Liver (tissue), 9 donors: ENCODE measurements around the gene GUCY1A2. TPM values are rescaled to one million over a fixed set of nuclear protein-coding genes. Genes with fewer than 3 reads are reported as not detected.

Experiments
- DNase-seq: peaks from one replicate; pipeline ENCODE4 v3.0.0-alpha.2; 2017; ENCODE audit warnings: low spot score
- H3K27ac ChIP-seq, 2 donors: one replicate each; pipeline ENCODE4 v1.7.0; 2013; ENCODE audit warnings: inconsistent platforms in 2 of 2, low read length in 2 of 2, control low read depth in 1 of 2, low read depth in 1 of 2, mild to moderate bottlenecking in 1 of 2
- H3K27me3 ChIP-seq, 4 donors: one replicate each; pipeline versions ENCODE4 v1.6.1 to v1.7.0; 2013; ENCODE audit warnings: low read length in 3 of 4, inconsistent platforms in 1 of 4, mild to moderate bottlenecking in 1 of 4, moderate library complexity in 1 of 4; ENCODE audit not compliant: control insufficient read depth in 4 of 4, insufficient read depth in 4 of 4
- H3K36me3 ChIP-seq, 4 donors: one replicate each; pipeline versions ENCODE4 v1.6.1 to v1.7.0; 2013; ENCODE audit warnings: low read length in 3 of 4, mild to moderate bottlenecking in 3 of 4, low read depth in 1 of 4, moderate library complexity in 1 of 4; ENCODE audit not compliant: control insufficient read depth in 4 of 4, insufficient read depth in 3 of 4
- H3K4me1 ChIP-seq, 4 donors: one replicate each; pipeline versions ENCODE4 v1.6.1 to v1.7.0; 2013; ENCODE audit warnings: low read length in 3 of 4, mild to moderate bottlenecking in 3 of 4, moderate library complexity in 1 of 4; ENCODE audit not compliant: control insufficient read depth in 4 of 4, insufficient read depth in 4 of 4
- H3K4me3 ChIP-seq, 3 donors: one replicate each; pipeline versions ENCODE4 v1.6.1 to v1.7.0; 2013; ENCODE audit warnings: low read length in 3 of 3, control low read depth in 1 of 3, low read depth in 1 of 3, mild to moderate bottlenecking in 1 of 3
- H3K9ac ChIP-seq, 2 donors: one replicate each; pipeline ENCODE4 v1.7.0; 2013; ENCODE audit warnings: low read length in 2 of 2, mild to moderate bottlenecking in 2 of 2, moderate library complexity in 2 of 2, control low read depth in 1 of 2, low read depth in 1 of 2
- H3K9me3 ChIP-seq, 4 donors: one replicate each; pipeline versions ENCODE4 v1.6.1 to v1.7.0; 2013; ENCODE audit warnings: low read length in 3 of 4; ENCODE audit not compliant: control insufficient read depth in 4 of 4
- ATF3 ChIP-seq: IDR thresholded peaks from 2 replicates; pipeline ENCODE4 v1.6.1; 2016; ENCODE audit warnings: antibody characterized with exemption
- EGR1 ChIP-seq, 2 donors: IDR thresholded peaks; 2 replicates each; pipeline ENCODE4 v1.6.1; 2016 to 2018; ENCODE audit warnings: antibody characterized with exemption in 2 of 2, low read depth in 2 of 2
- FOXA2 ChIP-seq: IDR thresholded peaks from 2 replicates; pipeline ENCODE4 v1.6.1; 2016; ENCODE audit warnings: antibody characterized with exemption
- GABPA ChIP-seq, 2 donors: IDR thresholded peaks in 1 of 2; conservative IDR thresholded peaks in 1 of 2; 2 replicates each; pipeline ENCODE4 v1.6.1; 2016; ENCODE audit warnings: antibody characterized with exemption in 2 of 2, mild to moderate bottlenecking in 1 of 2, moderate library complexity in 1 of 2
- HNF4A ChIP-seq, 2 donors: conservative IDR thresholded peaks; 2 replicates each; pipeline ENCODE4 v1.6.1; 2016; ENCODE audit warnings: antibody characterized with exemption in 2 of 2, mild to moderate bottlenecking in 2 of 2
- HNF4G ChIP-seq: IDR thresholded peaks from 2 replicates; pipeline ENCODE4 v1.6.1; 2016; ENCODE audit warnings: antibody characterized with exemption
- JUND ChIP-seq, 2 donors: IDR thresholded peaks; 2 replicates each; pipeline ENCODE4 v1.6.1; 2016; ENCODE audit warnings: antibody characterized with exemption in 2 of 2
- NR2F2 ChIP-seq: IDR thresholded peaks from 2 replicates; pipeline ENCODE4 v1.6.1; 2016; ENCODE audit warnings: antibody characterized with exemption
- RAD21 ChIP-seq, 2 donors: IDR thresholded peaks; 2 replicates each; pipeline ENCODE4 v1.6.1; 2016; ENCODE audit warnings: antibody characterized with exemption in 2 of 2, mild to moderate bottlenecking in 2 of 2
- RXRA ChIP-seq, 2 donors: IDR thresholded peaks; 2 replicates each; pipeline ENCODE4 v1.6.1; 2017 to 2018; ENCODE audit warnings: antibody characterized with exemption in 2 of 2, mild to moderate bottlenecking in 1 of 2
- SP1 ChIP-seq: IDR thresholded peaks from 2 replicates; pipeline ENCODE4 v1.6.1; 2018; ENCODE audit warnings: antibody characterized with exemption, mild to moderate bottlenecking
- TAF1 ChIP-seq: conservative IDR thresholded peaks from 2 replicates; pipeline ENCODE4 v1.6.1; 2016; ENCODE audit warnings: antibody characterized with exemption, mild to moderate bottlenecking
- YY1 ChIP-seq: IDR thresholded peaks from 2 replicates; pipeline ENCODE4 v1.6.1; 2016; ENCODE audit warnings: antibody characterized with exemption, mild to moderate bottlenecking
- ZBTB33 ChIP-seq: IDR thresholded peaks from 2 replicates; pipeline ENCODE4 v1.6.1; 2016; ENCODE audit warnings: antibody characterized with exemption
- WGBS: extraction: QIAGEN DNeasy Blood & Tissue Kit; methylation state at CpG from one replicate; pipeline ENCODE4 v1.1.7; 2013; 5-methylcytosine and 5-hydroxymethylcytosine counted together
- polyA plus RNA-seq, 2 donors: library from polyadenylated mRNA; stranded (reverse) in 1 of 2; unstranded in 1 of 2; fragments of 200-250 nt in 1 of 2; fragments of >200 nt in 1 of 2; fragmentation: Nextera tagmentation in 1 of 2; extraction: Ambion mirVana in 1 of 2; gene quantifications; one replicate each; pipeline versions ENCODE4 v1.2.1 to v1.2.3, GENCODE V29; 2013 to 2015
- total RNA-seq, 2 donors: library from RNA; depleted of rRNA; stranded (reverse); fragments of >200 nt; gene quantifications; one replicate each; pipeline ENCODE4 v1.2.3, GENCODE V29; 2014
- TF ChIP-seq, protein P1 (sequence below): IDR thresholded peaks from 2 replicates; pipeline ENCODE4 v1.6.1; 2016; ENCODE audit warnings: antibody characterized with exemption
- TF ChIP-seq, protein P2 (sequence below): fragments of 150-350 bp; IDR thresholded peaks from 2 replicates; pipeline ENCODE4 v1.5.1; 2017; ENCODE audit warnings: improper control_type of control experiment, low read depth, low read length; ENCODE audit not compliant: missing input control
- TF ChIP-seq, protein P3 (sequence below): IDR thresholded peaks from 2 replicates; pipeline ENCODE4 v1.6.1; 2016; ENCODE audit warnings: antibody characterized with exemption, mild to moderate bottlenecking
- donor health status: healthy.
- donor health status: healthy.
- donor health status: healthy.
- donor health status: healthy.
- donor health status: healthy.

Gene GUCY1A2
- total and polyA plus RNA-seq, 4 donors = 0.55 to 4.4 (median 1.7) TPM

- 76% methylated on average over 5 of the region's 5 CpGs for WGBS
- H3K4me1 ChIP-seq = no peaks in the 10 kb centered on the region
- peak overlapping the region in 1 of 3 donors; percentile 5 for H3K4me3 ChIP-seq
- TF ChIP-seq GABPA (IDR thresholded peaks at IDR 0.05 in 1 of 2, conservative IDR thresholded peaks at IDR 0.05 in 1 of 2) = no peak
- no peak for TF ChIP-seq NR2F2
- TF ChIP-seq JUND (IDR thresholded peaks at IDR 0.05) = no peak
- TF ChIP-seq, protein P1, sequence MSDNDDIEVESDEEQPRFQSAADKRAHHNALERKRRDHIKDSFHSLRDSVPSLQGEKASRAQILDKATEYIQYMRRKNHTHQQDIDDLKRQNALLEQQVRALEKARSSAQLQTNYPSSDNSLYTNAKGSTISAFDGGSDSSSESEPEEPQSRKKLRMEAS = no peak
- TF ChIP-seq, protein P2, sequence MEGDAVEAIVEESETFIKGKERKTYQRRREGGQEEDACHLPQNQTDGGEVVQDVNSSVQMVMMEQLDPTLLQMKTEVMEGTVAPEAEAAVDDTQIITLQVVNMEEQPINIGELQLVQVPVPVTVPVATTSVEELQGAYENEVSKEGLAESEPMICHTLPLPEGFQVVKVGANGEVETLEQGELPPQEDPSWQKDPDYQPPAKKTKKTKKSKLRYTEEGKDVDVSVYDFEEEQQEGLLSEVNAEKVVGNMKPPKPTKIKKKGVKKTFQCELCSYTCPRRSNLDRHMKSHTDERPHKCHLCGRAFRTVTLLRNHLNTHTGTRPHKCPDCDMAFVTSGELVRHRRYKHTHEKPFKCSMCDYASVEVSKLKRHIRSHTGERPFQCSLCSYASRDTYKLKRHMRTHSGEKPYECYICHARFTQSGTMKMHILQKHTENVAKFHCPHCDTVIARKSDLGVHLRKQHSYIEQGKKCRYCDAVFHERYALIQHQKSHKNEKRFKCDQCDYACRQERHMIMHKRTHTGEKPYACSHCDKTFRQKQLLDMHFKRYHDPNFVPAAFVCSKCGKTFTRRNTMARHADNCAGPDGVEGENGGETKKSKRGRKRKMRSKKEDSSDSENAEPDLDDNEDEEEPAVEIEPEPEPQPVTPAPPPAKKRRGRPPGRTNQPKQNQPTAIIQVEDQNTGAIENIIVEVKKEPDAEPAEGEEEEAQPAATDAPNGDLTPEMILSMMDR = no peak
- TF ChIP-seq YY1 = no peak
- no peak for TF ChIP-seq RAD21 (IDR thresholded peaks at IDR 0.05)
- TF ChIP-seq ZBTB33 = no peak
- no peak for TF ChIP-seq RXRA (IDR thresholded peaks at IDR 0.05)
- no peaks in the 10 kb centered on the region for H3K36me3 ChIP-seq
- H3K9me3 ChIP-seq = peaks cover 5 to 11% (median 7%) of the 10 kb centered on the region in 4 donors
- H3K27me3 ChIP-seq = no peaks in the 10 kb centered on the region
- H3K27ac ChIP-seq = no peak overlapping the region
- no peak overlapping the region for H3K9ac ChIP-seq
- DNase-seq = no peak
These were observed 31.8 kb upstream of the GUCY1A2 start for GRCh38 chr11:107050121-107050520.

- Histone ChIP-seq H3K4me3 (no peak overlapping the region), H3K36me3 (no peaks in the 10 kb centered on the region), H3K27me3 (no peaks in the 10 kb centered on the region), H3K9me3 (peaks cover 0 to 7% (median 0%) of the 10 kb centered on the region in 4 donors), H3K9ac (no peak overlapping the region), H3K27ac (no peak overlapping the region), H3K4me1 (no peaks in the 10 kb centered on the region)
- no peak for TF ChIP-seq JUND (IDR thresholded peaks at IDR 0.05)
- TF ChIP-seq RXRA (IDR thresholded peaks at IDR 0.05) = no peak
- no peak for TF ChIP-seq HNF4G
- TF ChIP-seq, protein P1 = no peak
- no peak for TF ChIP-seq TAF1
- no peak for TF ChIP-seq HNF4A (conservative IDR thresholded peaks at IDR 0.05)
- no peak for TF ChIP-seq SP1
- no peak for TF ChIP-seq FOXA2
- TF ChIP-seq, protein P3, sequence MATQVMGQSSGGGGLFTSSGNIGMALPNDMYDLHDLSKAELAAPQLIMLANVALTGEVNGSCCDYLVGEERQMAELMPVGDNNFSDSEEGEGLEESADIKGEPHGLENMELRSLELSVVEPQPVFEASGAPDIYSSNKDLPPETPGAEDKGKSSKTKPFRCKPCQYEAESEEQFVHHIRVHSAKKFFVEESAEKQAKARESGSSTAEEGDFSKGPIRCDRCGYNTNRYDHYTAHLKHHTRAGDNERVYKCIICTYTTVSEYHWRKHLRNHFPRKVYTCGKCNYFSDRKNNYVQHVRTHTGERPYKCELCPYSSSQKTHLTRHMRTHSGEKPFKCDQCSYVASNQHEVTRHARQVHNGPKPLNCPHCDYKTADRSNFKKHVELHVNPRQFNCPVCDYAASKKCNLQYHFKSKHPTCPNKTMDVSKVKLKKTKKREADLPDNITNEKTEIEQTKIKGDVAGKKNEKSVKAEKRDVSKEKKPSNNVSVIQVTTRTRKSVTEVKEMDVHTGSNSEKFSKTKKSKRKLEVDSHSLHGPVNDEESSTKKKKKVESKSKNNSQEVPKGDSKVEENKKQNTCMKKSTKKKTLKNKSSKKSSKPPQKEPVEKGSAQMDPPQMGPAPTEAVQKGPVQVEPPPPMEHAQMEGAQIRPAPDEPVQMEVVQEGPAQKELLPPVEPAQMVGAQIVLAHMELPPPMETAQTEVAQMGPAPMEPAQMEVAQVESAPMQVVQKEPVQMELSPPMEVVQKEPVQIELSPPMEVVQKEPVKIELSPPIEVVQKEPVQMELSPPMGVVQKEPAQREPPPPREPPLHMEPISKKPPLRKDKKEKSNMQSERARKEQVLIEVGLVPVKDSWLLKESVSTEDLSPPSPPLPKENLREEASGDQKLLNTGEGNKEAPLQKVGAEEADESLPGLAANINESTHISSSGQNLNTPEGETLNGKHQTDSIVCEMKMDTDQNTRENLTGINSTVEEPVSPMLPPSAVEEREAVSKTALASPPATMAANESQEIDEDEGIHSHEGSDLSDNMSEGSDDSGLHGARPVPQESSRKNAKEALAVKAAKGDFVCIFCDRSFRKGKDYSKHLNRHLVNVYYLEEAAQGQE = no peak
- TF ChIP-seq ATF3 = no peak
- TF ChIP-seq EGR1 (IDR thresholded peaks at IDR 0.05; ENCODE audit: low read depth in 2 of 2) = no peak
- TF ChIP-seq ZBTB33 = no peak
- 92% methylated on average over 1 of the region's 1 CpG for WGBS
- no peak for DNase-seq
These were observed 26.2 kb upstream of the GUCY1A2 start for GRCh38 chr11:107044503-107044902.
